A673 (cell line): ENCODE measurements around the gene KIF26A.

Experiments used
- EZH2 ChIP-seq: fragments of 200-600 bp; sonication (generic); IDR thresholded peaks from 2 replicates; pipeline ENCODE4 v1.6.1; 2017; ENCODE audit warnings: borderline replicate concordance, low read depth, mild to moderate bottlenecking, mixed read lengths, antibody characterized with exemption, low read length; ENCODE audit not compliant: poor library complexity, severe bottlenecking
- TF ChIP-seq, protein P1 (sequence below): fragments of 300-800, 200-600 bp; sonication (generic); conservative IDR thresholded peaks from 2 replicates; pipeline ENCODE4 v1.5.1; 2017; ENCODE audit warnings: low read depth, mild to moderate bottlenecking, antibody characterized with exemption, low read length, moderate library complexity, mixed read lengths

DNA sequence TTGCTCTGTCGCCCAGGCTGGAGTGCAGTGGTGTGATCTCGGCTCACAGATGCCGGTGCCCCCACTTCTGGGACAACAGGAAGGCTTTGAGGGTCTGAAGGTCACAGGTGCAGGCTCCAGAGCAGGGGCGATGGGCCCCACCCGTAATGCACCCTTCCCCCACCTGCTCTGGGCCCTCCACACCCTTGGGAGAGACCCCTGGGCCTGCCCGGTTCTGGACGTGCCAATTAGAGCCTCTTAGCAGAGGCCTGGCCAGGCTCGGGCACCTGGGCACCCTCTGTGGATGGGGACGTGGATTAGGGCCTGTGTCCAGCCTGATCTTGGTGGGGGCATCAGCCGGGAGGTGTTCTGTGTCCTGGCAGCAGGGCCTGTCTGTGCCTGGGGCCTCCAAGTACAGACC, 62.2 kb downstream of the KIF26A start:
- TF ChIP-seq, protein P1, sequence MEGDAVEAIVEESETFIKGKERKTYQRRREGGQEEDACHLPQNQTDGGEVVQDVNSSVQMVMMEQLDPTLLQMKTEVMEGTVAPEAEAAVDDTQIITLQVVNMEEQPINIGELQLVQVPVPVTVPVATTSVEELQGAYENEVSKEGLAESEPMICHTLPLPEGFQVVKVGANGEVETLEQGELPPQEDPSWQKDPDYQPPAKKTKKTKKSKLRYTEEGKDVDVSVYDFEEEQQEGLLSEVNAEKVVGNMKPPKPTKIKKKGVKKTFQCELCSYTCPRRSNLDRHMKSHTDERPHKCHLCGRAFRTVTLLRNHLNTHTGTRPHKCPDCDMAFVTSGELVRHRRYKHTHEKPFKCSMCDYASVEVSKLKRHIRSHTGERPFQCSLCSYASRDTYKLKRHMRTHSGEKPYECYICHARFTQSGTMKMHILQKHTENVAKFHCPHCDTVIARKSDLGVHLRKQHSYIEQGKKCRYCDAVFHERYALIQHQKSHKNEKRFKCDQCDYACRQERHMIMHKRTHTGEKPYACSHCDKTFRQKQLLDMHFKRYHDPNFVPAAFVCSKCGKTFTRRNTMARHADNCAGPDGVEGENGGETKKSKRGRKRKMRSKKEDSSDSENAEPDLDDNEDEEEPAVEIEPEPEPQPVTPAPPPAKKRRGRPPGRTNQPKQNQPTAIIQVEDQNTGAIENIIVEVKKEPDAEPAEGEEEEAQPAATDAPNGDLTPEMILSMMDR: no peak
- no peak for TF ChIP-seq EZH2
